ENCODE data around the gene STAMBPL1. TPM values are rescaled to one million over a fixed set of nuclear protein-coding genes. Genes with fewer than 3 reads are reported as not detected.

STAMBPL1 gene
- total and polyA plus RNA-seq, 10 donors = 6.2 to 49.4 (median 25.6) TPM

- Histone ChIP-seq H3K9me3 (no peaks in the 10 kb centered on the region), H3K4me3 (no peak overlapping the region), H3K27me3 (replicated peaks in 1 of 7) (no peaks in the 10 kb centered on the region), H3K36me3 (no peaks in the 10 kb centered on the region), H3K27ac (no peak overlapping the region), H3K4me1 (peaks cover 0 to 17% (median under 1%) of the 10 kb centered on the region in 6 donors)
- DNase-seq = no peak
- intact Hi-C loops (cut with DNase I; ENCODE audit: low total_unique reads) = no loop called here
- 82 to 98% (median 88%) methylated on average over 4 of the region's 4 CpGs for WGBS, 5 donors
- TF ChIP-seq POLR2A (IDR thresholded peaks at IDR 0.05) (no peak), CTCF (IDR thresholded peaks at IDR 0.05 in 8 of 11, conservative IDR thresholded peaks at IDR 0.05 in 3 of 11) (no peak)
These were observed 36.9 kb upstream of the STAMBPL1 start for GRCh38 chr10:88843171-88843570.

GRCh38 chr10:88848499-88848898, 31.5 kb upstream of the STAMBPL1 start:
- Histone ChIP-seq H3K36me3 (no peaks in the 10 kb centered on the region), H3K4me3 (no peak overlapping the region), H3K27ac (peak overlapping the region in 2 of 8 donors; percentile 19 to 84), H3K9me3 (no peaks in the 10 kb centered on the region), H3K4me1 (peaks cover 0 to 50% (median 8%) of the 10 kb centered on the region in 6 donors), H3K27me3 (replicated peaks in 1 of 7) (no peaks in the 10 kb centered on the region)
- 0 to 5% (median 0%) methylated on average over 1 of the region's 1 CpG for WGBS, 5 donors
- intact Hi-C loops (cut with DNase I; ENCODE audit: low total_unique reads) = no loop called here
- TF ChIP-seq CTCF (IDR thresholded peaks at IDR 0.05 in 8 of 11, conservative IDR thresholded peaks at IDR 0.05 in 3 of 11) = no peak
- TF ChIP-seq POLR2AphosphoS5 (IDR thresholded peaks at IDR 0.05) = no peak
- TF ChIP-seq POLR2A (IDR thresholded peaks at IDR 0.05) = no peak
- DNase-seq = no peak

- Histone ChIP-seq H3K4me1 (peaks cover 0 to 58% (median 8%) of the 10 kb centered on the region in 6 donors), H3K9me3 (no peaks in the 10 kb centered on the region), H3K4me3 (peak overlapping the region in 2 of 8 donors; percentile 16 to 28), H3K27me3 (replicated peaks in 1 of 7) (no peaks in the 10 kb centered on the region), H3K36me3 (no peaks in the 10 kb centered on the region), H3K27ac (peak overlapping the region in 1 of 8 donors; percentile 84)
- intact Hi-C loops (cut with DNase I; ENCODE audit: low total_unique reads) = no loop called here
- TF ChIP-seq POLR2A (IDR thresholded peaks at IDR 0.05) = no peak
- TF ChIP-seq CTCF (IDR thresholded peaks at IDR 0.05 in 8 of 11, conservative IDR thresholded peaks at IDR 0.05 in 3 of 11) = no peak
- TF ChIP-seq POLR2AphosphoS5 (IDR thresholded peaks at IDR 0.05) = no peak
- DNase-seq = no peak
- WGBS, 5 donors = 74 to 97% (median 86%) methylated on average over 1 of the region's 1 CpG
These were observed 30.8 kb upstream of the STAMBPL1 start for GRCh38 chr10:88849234-88849633.

GRCh38 chr10:88850712-88851111, 29.3 kb upstream of the STAMBPL1 start:
- Histone ChIP-seq H3K9me3 (no peaks in the 10 kb centered on the region), H3K27ac (peak overlapping the region in 5 of 8 donors; percentile 72 to 84 (median 79)), H3K36me3 (no peaks in the 10 kb centered on the region), H3K4me3 (peak overlapping the region in 4 of 8 donors; percentile 4 to 47 (median 22)), H3K4me1 (peaks cover 0 to 64% (median 8%) of the 10 kb centered on the region in 6 donors), H3K27me3 (replicated peaks in 1 of 7) (no peaks in the 10 kb centered on the region)
- no peak for DNase-seq
- intact Hi-C loops (cut with DNase I; ENCODE audit: low total_unique reads) = no loop called here
- TF ChIP-seq POLR2AphosphoS5 (IDR thresholded peaks at IDR 0.05) (no peak), POLR2A (IDR thresholded peaks at IDR 0.05) (no peak), CTCF (IDR thresholded peaks at IDR 0.05 in 8 of 11, conservative IDR thresholded peaks at IDR 0.05 in 3 of 11) (no peak)
- WGBS, 5 donors = 88 to 93% (median 89%) methylated on average over 1 of the region's 1 CpG
